Adrenal gland (tissue), 12 donors: ENCODE data around the gene CD48. TPM values are rescaled to one million over a fixed set of nuclear protein-coding genes. Genes with fewer than 3 reads are reported as not detected.
A peak's percentile ranks its signal among the peaks of the same experiment; 100 is the strongest.

ENCODE experiments used
- DNase-seq, 7 donors: peaks; one replicate each; pipeline ENCODE4 v3.0.0-alpha.2; 2019 to 2020
- H3K27ac ChIP-seq, 5 donors: fragments of 200-600 bp; sonication (generic) in 4 of 5; 1 replicate in 3 of 5; 2 replicates in 2 of 5; pipeline versions ENCODE4 v1.5.1 to v1.8.0; 2016 to 2020; ENCODE audit warnings: mild to moderate bottlenecking in 1 of 5
- H3K27me3 ChIP-seq: fragments of 200-600 bp; 2 replicates; pipeline ENCODE4 v1.8.0; 2021
- H3K36me3 ChIP-seq, 2 donors: fragments of 200-600 bp; replicated peaks in 1 of 2; 1 replicate in 1 of 2; 2 replicates in 1 of 2; pipeline versions ENCODE4 v1.5.1 to v1.8.0; 2018 to 2022
- H3K4me1 ChIP-seq, 2 donors: fragments of 200-600 bp; replicated peaks in 1 of 2; 1 replicate in 1 of 2; 2 replicates in 1 of 2; pipeline versions ENCODE4 v1.5.1 to v1.8.0; 2018 to 2021
- H3K4me3 ChIP-seq, 4 donors: fragments of 200-600 bp; sonication (generic) in 3 of 4; one replicate each; pipeline ENCODE4 v1.5.1; 2016 to 2018
- H3K9me3 ChIP-seq, 3 donors: fragments of 200-600 bp; sonication (generic) in 1 of 3; replicated peaks in 1 of 3; 1 replicate in 2 of 3; 2 replicates in 1 of 3; pipeline versions ENCODE4 v1.5.1 to v1.8.0; 2016 to 2021
- POLR2A ChIP-seq, 2 donors: fragments of 450-650 bp; IDR thresholded peaks; one replicate each; pipeline ENCODE4 v1.6.1; 2017; ENCODE audit warnings: antibody characterized with exemption in 2 of 2, mild to moderate bottlenecking in 2 of 2, moderate library complexity in 1 of 2
- WGBS, 4 donors: extraction: QIAGEN DNeasy Blood & Tissue Kit in 2 of 4; methylation state at CpG; one replicate each; pipeline versions ENCODE4 v1.1.5 to v1.1.7; 2013 to 2017; 5-methylcytosine and 5-hydroxymethylcytosine counted together
- intact Hi-C, 2 donors: fragments of 100-400 bp; cut with DNase I; formaldehyde crosslinking; loops; one replicate each; pipeline versions ENCODE4 v1.14.1 to v1.15.0; 2022 to 2023
- polyA plus RNA-seq, 3 donors: library from polyadenylated mRNA; stranded (reverse); fragments of 200-250 nt in 2 of 3; fragments of 350-450 nt in 1 of 3; fragmentation: Illumina TruSeq in 1 of 3; extraction: RNeasy Lipid Tissue Mini Kit (QIAGEN cat#74804) in 1 of 3; gene quantifications; one replicate each; pipeline ENCODE4 v1.2.3, GENCODE V29; 2013 to 2014
- total RNA-seq, 9 donors: library from RNA; depleted of rRNA in 4 of 9; stranded (reverse); fragments of >200 nt in 4 of 9; fragments of 120-200 nt in 1 of 9; fragmentation: NEBNext Ultra II Directional in 1 of 9; extraction: Animal tissue kit (Norgen Biotek cat#: 25700) in 1 of 9; gene quantifications; one replicate each; pipeline versions ENCODE4 v1.1.0 to v1.2.4, GENCODE V29; 2013 to 2023
- TF ChIP-seq, protein P1 (sequence below), 6 experiments: fragments of 450-650 bp in 4 of 6; fragments of 200-600 bp in 2 of 6; sonication (generic) in 1 of 6; IDR thresholded peaks; 1 replicate in 5 of 6; 2 replicates in 1 of 6; pipeline versions ENCODE4 v1.5.1 to v1.8.0; 2016 to 2021; ENCODE audit warnings: antibody characterized with exemption in 6 of 6, mild to moderate bottlenecking in 2 of 6, moderate library complexity in 1 of 6
- donor health status: healthy with polysubstance abuse.
- donor health status: Bipolar disorder and iron deficiency.
- donor health status: DM: yes; HTN: yes; CAD: no.
- donor health status: DM: no; HTN: no; CAD: no.
- donor health status: DM: no; HTN: no; CAD: no.
- donor health status: DM: yes; HTN: yes; CAD: no.

The CD48 gene
- total and polyA plus RNA-seq, 12 donors = 1.4 to 9.0 (median 3.9) TPM; not detected in 1

DNA sequence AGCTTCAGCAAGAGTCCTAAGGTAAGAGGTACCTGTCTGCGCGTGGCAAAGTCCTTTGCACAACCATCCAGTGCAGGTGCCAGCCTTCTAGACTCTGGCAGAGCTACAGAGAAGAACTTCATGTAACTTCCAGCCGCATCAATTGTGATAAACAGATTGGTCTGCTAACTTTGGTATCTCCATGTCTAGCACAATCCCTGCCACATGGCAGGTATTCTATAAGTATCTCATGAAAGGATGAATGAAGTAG, 29.8 kb downstream of the CD48 start:
- H3K4me1 ChIP-seq = no peaks in the 10 kb centered on the region
- intact Hi-C loops = no loop called here
- H3K9me3 ChIP-seq = no peaks in the 10 kb centered on the region
- WGBS, 4 donors = 90 to 100% (median 94%) methylated on average over 3 of the region's 3 CpGs
- DNase-seq = no peak
- no peak for TF ChIP-seq POLR2A (IDR thresholded peaks at IDR 0.05)
- TF ChIP-seq, protein P1, sequence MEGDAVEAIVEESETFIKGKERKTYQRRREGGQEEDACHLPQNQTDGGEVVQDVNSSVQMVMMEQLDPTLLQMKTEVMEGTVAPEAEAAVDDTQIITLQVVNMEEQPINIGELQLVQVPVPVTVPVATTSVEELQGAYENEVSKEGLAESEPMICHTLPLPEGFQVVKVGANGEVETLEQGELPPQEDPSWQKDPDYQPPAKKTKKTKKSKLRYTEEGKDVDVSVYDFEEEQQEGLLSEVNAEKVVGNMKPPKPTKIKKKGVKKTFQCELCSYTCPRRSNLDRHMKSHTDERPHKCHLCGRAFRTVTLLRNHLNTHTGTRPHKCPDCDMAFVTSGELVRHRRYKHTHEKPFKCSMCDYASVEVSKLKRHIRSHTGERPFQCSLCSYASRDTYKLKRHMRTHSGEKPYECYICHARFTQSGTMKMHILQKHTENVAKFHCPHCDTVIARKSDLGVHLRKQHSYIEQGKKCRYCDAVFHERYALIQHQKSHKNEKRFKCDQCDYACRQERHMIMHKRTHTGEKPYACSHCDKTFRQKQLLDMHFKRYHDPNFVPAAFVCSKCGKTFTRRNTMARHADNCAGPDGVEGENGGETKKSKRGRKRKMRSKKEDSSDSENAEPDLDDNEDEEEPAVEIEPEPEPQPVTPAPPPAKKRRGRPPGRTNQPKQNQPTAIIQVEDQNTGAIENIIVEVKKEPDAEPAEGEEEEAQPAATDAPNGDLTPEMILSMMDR (IDR thresholded peaks at IDR 0.05) = no peak
- H3K4me3 ChIP-seq = no peak overlapping the region
- H3K27me3 ChIP-seq = no peaks in the 10 kb centered on the region
- H3K27ac ChIP-seq = no peak overlapping the region
- no peaks in the 10 kb centered on the region for H3K36me3 ChIP-seq

DNA sequence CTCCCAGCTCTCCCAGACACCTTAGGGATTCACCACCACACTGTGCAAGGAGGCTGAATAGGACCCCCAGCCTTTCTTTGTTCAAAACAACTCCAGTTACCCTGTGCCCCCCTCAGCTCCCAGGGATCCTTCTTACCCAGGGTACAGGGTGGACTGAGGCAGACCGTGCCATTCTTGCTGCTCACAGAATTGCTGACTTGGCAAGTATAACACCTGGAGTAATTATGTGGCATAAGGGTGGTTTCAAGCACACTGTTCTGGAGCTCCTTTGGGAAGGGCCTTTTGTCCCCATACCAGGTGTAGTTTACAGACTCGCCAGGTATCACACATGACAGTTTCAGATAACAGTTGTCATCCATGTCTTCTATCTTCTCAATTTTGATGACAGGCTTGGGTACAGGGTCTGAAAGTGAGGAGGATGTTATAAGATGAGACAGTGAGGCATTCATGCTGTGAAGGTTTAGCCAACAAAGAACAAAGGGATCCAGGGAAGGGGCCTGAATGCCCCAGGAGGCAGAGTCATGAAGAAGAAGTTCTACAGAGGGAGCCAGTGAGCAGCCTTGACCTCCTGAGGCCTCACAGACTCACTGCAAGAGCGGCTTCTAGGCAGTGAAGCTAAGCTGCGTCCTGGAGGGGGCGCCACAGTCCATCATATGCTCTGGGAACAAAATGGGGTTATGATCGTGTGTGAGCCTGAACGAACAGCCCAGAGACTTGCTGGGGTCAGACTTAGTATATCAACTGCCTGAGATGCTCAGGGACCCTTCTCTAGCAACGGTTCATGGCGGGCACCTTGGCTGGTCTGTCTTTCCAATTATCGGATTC, 30.3 kb downstream of the CD48 start:
- Histone ChIP-seq H3K27ac (no peak overlapping the region), H3K36me3 (no peaks in the 10 kb centered on the region), H3K27me3 (no peaks in the 10 kb centered on the region), H3K4me3 (no peak overlapping the region), H3K4me1 (no peaks in the 10 kb centered on the region), H3K9me3 (no peaks in the 10 kb centered on the region)
- WGBS, 4 donors = 45 to 56% (median 50%) methylated on average over 8 to 10 of the region's 10 CpGs
- TF ChIP-seq, protein P1 (IDR thresholded peaks at IDR 0.05) = peak in 5 of 6 experiments; percentile 27 to 60 (median 50)
- no peak for TF ChIP-seq POLR2A (IDR thresholded peaks at IDR 0.05)
- DNase-seq = peak; percentile 26 to 74 (median 49)
- intact Hi-C loops = no loop called here

DNA sequence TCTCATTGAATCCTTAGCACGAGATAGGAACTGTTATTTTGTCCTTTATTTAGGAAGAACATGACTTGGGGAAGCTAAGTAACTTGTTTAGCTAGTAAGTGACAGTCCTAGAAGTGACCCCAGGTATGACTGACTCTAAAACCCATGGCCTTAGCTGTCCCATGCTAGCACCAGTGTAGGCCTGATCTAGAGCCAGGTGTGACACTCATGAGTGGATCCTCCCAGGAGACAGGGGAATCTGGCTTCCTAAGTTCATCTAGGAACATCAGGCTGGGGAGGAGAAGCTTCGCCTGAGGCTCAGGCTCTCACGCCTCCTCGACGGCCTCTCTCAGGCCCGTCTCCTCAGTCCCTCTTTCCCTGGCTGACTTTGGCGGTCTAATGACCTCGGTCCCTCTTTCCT, 31.2 kb downstream of the CD48 start:
- 88 to 90% (median 89%) methylated on average over 8 of the region's 8 CpGs for WGBS, 4 donors
- no peak overlapping the region for H3K27ac ChIP-seq
- H3K9me3 ChIP-seq = no peaks in the 10 kb centered on the region
- no peaks in the 10 kb centered on the region for H3K36me3 ChIP-seq
- no peaks in the 10 kb centered on the region for H3K27me3 ChIP-seq
- intact Hi-C loops = no loop called here
- H3K4me1 ChIP-seq = no peaks in the 10 kb centered on the region
- DNase-seq = no peak
- no peak for TF ChIP-seq POLR2A (IDR thresholded peaks at IDR 0.05)
- TF ChIP-seq, protein P1 (IDR thresholded peaks at IDR 0.05) = no peak
- no peak overlapping the region for H3K4me3 ChIP-seq

DNA sequence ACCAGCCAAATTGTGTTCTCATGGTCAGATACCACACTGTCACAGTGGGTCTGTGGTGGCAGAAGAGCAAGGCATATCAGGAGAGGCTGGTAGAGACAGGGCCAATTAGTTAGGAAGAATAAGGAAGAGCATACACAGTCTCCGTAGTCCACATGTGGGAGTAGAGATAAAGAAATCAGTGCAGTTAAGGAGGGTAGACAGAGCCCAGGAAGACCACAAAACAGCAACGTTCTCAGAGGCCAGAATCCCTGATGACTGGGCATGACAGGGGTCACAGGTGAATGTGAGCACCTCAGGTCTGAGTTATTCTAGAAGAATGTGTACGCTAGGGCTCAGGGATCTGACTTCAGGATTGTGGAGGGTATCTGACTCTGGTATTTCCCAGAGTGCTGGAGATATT, 31.7 kb downstream of the CD48 start:
- H3K36me3 ChIP-seq = no peaks in the 10 kb centered on the region

More for the DNA sequence above, 31.7 kb downstream of the CD48 start:
- Histone ChIP-seq H3K27me3 (no peaks in the 10 kb centered on the region), H3K9me3 (no peaks in the 10 kb centered on the region), H3K27ac (no peak overlapping the region), H3K4me3 (no peak overlapping the region), H3K4me1 (no peaks in the 10 kb centered on the region)
- TF ChIP-seq, protein P1 (IDR thresholded peaks at IDR 0.05) = no peak
- TF ChIP-seq POLR2A (IDR thresholded peaks at IDR 0.05) = no peak
- 66 to 83% (median 76%) methylated on average over 3 of the region's 3 CpGs for WGBS, 4 donors
- intact Hi-C loops = loop anchor here in 1 of 2 donors (10.0 kb wide), 2 partner anchors 65 to 275 kb away; partner anchors contain the start of gene ITLN2
- DNase-seq = no peak
